ENCODE data around the gene CPVL.

Gene CPVL

DNA sequence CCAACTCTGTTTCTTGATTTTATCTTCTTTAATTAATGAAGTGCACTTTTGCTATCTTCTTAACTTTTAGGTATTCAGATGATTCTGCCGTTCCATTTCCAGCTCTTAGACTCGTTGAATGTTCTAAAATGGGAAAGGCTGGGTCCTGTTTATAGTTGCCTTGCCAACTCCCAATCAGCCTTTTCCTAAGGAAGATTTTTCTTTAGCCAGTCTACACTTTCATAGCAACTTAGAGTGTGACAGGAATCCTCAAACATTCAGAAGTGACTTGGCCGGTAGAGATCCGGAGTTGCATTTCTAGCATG lies 165.2 kb downstream of the CPVL start:
- Histone ChIP-seq H3K36me3 (no peaks in the 10 kb centered on the region), H3K4me3 (ENCODE audit: low read depth, low read length) (no peak overlapping the region), H3K27me3 (ENCODE audit: insufficient read depth, low read depth, severe bottlenecking) (peaks cover 48% of the 10 kb centered on the region), H3K27ac (no peak overlapping the region), H3K9me3 (ENCODE audit: severe bottlenecking) (no peaks in the 10 kb centered on the region)
- no peak for DNase-seq
- TF ChIP-seq, protein P1, sequence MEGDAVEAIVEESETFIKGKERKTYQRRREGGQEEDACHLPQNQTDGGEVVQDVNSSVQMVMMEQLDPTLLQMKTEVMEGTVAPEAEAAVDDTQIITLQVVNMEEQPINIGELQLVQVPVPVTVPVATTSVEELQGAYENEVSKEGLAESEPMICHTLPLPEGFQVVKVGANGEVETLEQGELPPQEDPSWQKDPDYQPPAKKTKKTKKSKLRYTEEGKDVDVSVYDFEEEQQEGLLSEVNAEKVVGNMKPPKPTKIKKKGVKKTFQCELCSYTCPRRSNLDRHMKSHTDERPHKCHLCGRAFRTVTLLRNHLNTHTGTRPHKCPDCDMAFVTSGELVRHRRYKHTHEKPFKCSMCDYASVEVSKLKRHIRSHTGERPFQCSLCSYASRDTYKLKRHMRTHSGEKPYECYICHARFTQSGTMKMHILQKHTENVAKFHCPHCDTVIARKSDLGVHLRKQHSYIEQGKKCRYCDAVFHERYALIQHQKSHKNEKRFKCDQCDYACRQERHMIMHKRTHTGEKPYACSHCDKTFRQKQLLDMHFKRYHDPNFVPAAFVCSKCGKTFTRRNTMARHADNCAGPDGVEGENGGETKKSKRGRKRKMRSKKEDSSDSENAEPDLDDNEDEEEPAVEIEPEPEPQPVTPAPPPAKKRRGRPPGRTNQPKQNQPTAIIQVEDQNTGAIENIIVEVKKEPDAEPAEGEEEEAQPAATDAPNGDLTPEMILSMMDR (IDR thresholded peaks at IDR 0.05; ENCODE audit: low read depth, low read length) = no peak

- no peaks in the 10 kb centered on the region for H3K36me3 ChIP-seq
- H3K4me3 ChIP-seq (ENCODE audit: low read depth, low read length) = no peak overlapping the region
- H3K27ac ChIP-seq = no peak overlapping the region
- H3K27me3 ChIP-seq (ENCODE audit: insufficient read depth, low read depth, severe bottlenecking) = peaks cover 48% of the 10 kb centered on the region
- DNase-seq = no peak
- H3K9me3 ChIP-seq (ENCODE audit: severe bottlenecking) = no peaks in the 10 kb centered on the region
- TF ChIP-seq, protein P1 (IDR thresholded peaks at IDR 0.05; ENCODE audit: low read depth, low read length) = no peak
Measured at GRCh38 chr7:28980451-28981160, 165.7 kb downstream of the CPVL start.

DNA sequence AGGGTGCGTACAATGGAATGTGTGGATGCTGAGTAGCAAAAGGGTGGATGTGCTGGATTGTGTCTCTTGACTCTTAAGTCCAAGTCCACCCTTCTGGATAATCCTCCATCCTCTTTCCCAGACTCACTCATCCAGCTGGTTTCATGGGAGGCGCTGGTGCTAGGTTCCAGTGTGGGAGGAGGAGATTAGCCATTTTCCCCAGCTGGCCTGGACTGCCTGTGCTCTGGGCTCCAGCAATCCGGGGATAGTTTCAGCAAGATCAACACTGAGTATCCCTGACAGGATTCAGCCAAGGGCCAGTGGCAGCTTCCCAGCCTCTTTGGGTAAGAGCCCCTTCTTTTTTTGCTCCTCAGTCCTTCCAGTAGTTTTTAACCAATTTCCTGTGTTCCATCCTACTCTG lies 166.6 kb downstream of the CPVL start:
- no peaks in the 10 kb centered on the region for H3K9me3 ChIP-seq (ENCODE audit: severe bottlenecking)
- no peaks in the 10 kb centered on the region for H3K36me3 ChIP-seq
- TF ChIP-seq, protein P1 (IDR thresholded peaks at IDR 0.05; ENCODE audit: low read depth, low read length) = no peak
- peak; percentile 75 for DNase-seq
- H3K27me3 ChIP-seq (ENCODE audit: insufficient read depth, low read depth, severe bottlenecking) = peaks cover 41% of the 10 kb centered on the region
- no peak overlapping the region for H3K27ac ChIP-seq
- H3K4me3 ChIP-seq (ENCODE audit: low read depth, low read length) = no peak overlapping the region

DNA sequence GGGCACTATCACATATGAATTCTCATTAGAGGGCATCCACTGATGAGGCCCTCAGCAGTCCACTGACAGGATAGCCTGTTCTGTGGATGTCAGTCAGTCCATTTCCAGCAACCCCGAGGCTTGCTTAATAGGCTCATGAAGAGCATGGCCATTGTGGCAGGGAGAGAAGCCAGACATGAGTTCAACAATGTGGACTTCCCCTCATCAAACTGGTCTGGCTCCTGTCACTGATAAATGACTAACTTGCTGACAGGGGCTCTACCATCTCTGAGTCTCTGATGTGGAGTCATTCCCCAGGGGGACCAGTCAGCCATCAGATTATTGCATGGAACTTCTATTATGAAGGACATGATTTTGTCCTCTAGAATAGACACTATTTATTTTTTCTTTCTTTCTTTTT lies 168.5 kb downstream of the CPVL start:
- no peak overlapping the region for H3K27ac ChIP-seq
- peaks cover 37% of the 10 kb centered on the region for H3K27me3 ChIP-seq (ENCODE audit: insufficient read depth, low read depth, severe bottlenecking)
- peaks cover 9% of the 10 kb centered on the region for H3K9me3 ChIP-seq (ENCODE audit: severe bottlenecking)
- no peak for DNase-seq
- H3K36me3 ChIP-seq = no peaks in the 10 kb centered on the region
- TF ChIP-seq, protein P1 (IDR thresholded peaks at IDR 0.05; ENCODE audit: low read depth, low read length) = no peak
- H3K4me3 ChIP-seq (ENCODE audit: low read depth, low read length) = no peak overlapping the region

DNA sequence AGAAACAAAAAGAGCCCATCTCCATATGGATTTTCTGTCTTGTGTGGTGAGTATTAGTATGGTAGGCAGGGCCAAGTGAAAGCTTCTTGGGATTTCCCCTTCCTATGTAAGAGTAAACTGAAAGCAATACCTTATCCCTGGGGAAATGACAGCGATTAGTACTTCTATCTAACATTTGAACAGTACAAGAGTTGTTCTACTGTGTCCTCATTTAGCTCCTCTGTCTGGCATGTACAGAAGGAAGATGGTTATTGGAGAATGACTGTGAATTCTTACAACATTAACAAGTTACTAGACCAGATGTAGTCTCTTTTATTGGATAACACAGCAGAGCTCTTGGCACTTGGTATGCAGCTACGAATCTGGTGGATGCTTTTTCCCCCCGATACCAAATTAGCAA lies 170.3 kb downstream of the CPVL start:
- no peak for DNase-seq
- Histone ChIP-seq H3K27me3 (ENCODE audit: insufficient read depth, low read depth, severe bottlenecking) (peaks cover 35% of the 10 kb centered on the region), H3K27ac (no peak overlapping the region), H3K9me3 (ENCODE audit: severe bottlenecking) (peaks cover 20% of the 10 kb centered on the region), H3K4me3 (ENCODE audit: low read depth, low read length) (no peak overlapping the region), H3K36me3 (no peaks in the 10 kb centered on the region)
- TF ChIP-seq, protein P1 (IDR thresholded peaks at IDR 0.05; ENCODE audit: low read depth, low read length) = no peak

DNA sequence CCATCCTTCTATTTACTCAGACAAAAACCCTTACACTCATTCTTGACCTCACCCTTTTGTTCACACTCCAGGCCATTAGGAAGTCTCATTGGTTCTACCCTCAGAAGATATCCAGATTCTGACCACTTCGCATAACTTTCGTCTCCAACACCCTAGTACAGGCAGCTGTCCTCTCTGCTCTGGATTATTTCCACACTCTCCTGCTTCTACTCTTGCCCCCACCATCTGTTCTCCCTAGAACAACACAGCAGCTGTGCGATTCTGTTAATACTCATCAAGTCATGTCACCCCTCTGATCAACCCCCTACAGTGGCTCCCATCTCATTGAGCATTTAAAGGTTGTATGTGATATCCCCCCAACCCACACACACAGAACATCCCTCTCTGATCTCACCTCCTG lies 172.7 kb downstream of the CPVL start:
- H3K27ac ChIP-seq = no peak overlapping the region

More for the DNA sequence above, 172.7 kb downstream of the CPVL start:
- Histone ChIP-seq H3K27me3 (ENCODE audit: insufficient read depth, low read depth, severe bottlenecking) (peaks cover 23% of the 10 kb centered on the region), H3K4me3 (ENCODE audit: low read depth, low read length) (no peak overlapping the region), H3K9me3 (ENCODE audit: severe bottlenecking) (peaks cover 20% of the 10 kb centered on the region), H3K36me3 (no peaks in the 10 kb centered on the region)
- TF ChIP-seq, protein P1 (IDR thresholded peaks at IDR 0.05; ENCODE audit: low read depth, low read length) = no peak
- no peak for DNase-seq

Measured in WERI-Rb-1 (cell line).